Endothelial cell of umbilical vein (primary cell): ENCODE measurements around the gene HYAL2. TPM values are rescaled to one million over a fixed set of nuclear protein-coding genes. Genes with fewer than 3 reads are reported as not detected.
A peak's percentile ranks its signal among the peaks of the same experiment; 100 is the strongest.

ENCODE experiments used
- BruUV-seq: library from RNA; stranded (reverse); fragments of 400-500 nt; replicated peaks from 2 replicates; lab custom pipeline; 2021; lab: Mats Ljungman, UMichigan
- CTCF ChIA-PET: fragments of 300-600, 350-600 bp; sonication (Branson Sonifier 250); formaldehyde crosslinking; loops from one replicate; lab custom pipeline; 2021; ENCODE audit warnings: antibody characterized with exemption, inconsistent platforms; lab: Charles Lee
- POLR2A ChIA-PET: fragments of 300-600, 350-600 bp; sonication (Branson Sonifier 250); formaldehyde crosslinking; loops from one replicate; lab custom pipeline; 2021; ENCODE audit warnings: antibody characterized with exemption, inconsistent platforms; lab: Charles Lee
- DNase-seq: peaks from one replicate; pipeline ENCODE4 v3.0.0-alpha.2; 2011; ENCODE audit warnings: low read depth, low spot score
- FAIRE-seq: peaks from 2 replicates; lab custom pipeline; 2011; peaks lifted over from hg19 to GRCh38; lab: Jason Lieb, UNC
- H2AFZ ChIP-seq: 2 replicates; pipeline ENCODE4 v1.6.0; 2012; ENCODE audit warnings: low read depth, low read length, control low read depth, inconsistent platforms
- H3K27ac ChIP-seq: 2 replicates; pipeline ENCODE4 v1.5.1; 2011; ENCODE audit warnings: low read depth, mild to moderate bottlenecking, control low read depth, low read length, moderate library complexity; ENCODE audit not compliant: insufficient read depth
- H3K27me3 ChIP-seq, 2 experiments: 2 replicates each; pipeline versions ENCODE4 v1.6.0 to v1.6.1; 2011; ENCODE audit warnings: low read length in 2 of 2, mixed read lengths in 1 of 2; ENCODE audit not compliant: control insufficient read depth in 2 of 2, insufficient read depth in 2 of 2
- H3K36me3 ChIP-seq, 2 experiments: 2 replicates in 1 of 2; 3 replicates in 1 of 2; pipeline ENCODE4 v1.5.1; 2011; ENCODE audit warnings: low read length in 2 of 2, mild to moderate bottlenecking in 1 of 2, moderate library complexity in 1 of 2; ENCODE audit not compliant: control insufficient read depth in 2 of 2, insufficient read depth in 2 of 2; ENCODE audit errors: extremely low read depth in 1 of 2
- H3K4me1 ChIP-seq: 3 replicates; pipeline ENCODE4 v1.5.1; 2011; ENCODE audit warnings: mild to moderate bottlenecking, low read length; ENCODE audit not compliant: control insufficient read depth, insufficient read depth; ENCODE audit errors: extremely low read depth
- H3K4me2 ChIP-seq: 2 replicates; pipeline ENCODE4 v1.6.1; 2011; ENCODE audit warnings: low read length, control low read depth, mixed read lengths; ENCODE audit not compliant: insufficient read depth
- H3K4me3 ChIP-seq, 3 experiments: fragments of 200-600 bp in 1 of 3; sonication (generic), shearing (Covaris generic) in 1 of 3; replicated peaks in 1 of 3; 2 replicates each; pipeline ENCODE4 v1.5.1; 2011 to 2016; ENCODE audit warnings: control low read depth in 3 of 3, low read length in 3 of 3, mild to moderate bottlenecking in 2 of 3, inconsistent platforms in 1 of 3, low read depth in 1 of 3, moderate library complexity in 1 of 3; ENCODE audit not compliant: insufficient read depth in 1 of 3
- H3K79me2 ChIP-seq: 2 replicates; pipeline ENCODE4 v1.6.0; 2012; ENCODE audit warnings: low read length, inconsistent platforms; ENCODE audit not compliant: control insufficient read depth, insufficient read depth
- H3K9ac ChIP-seq: replicated peaks from 2 replicates; pipeline ENCODE3; 2011; ENCODE audit warnings: low read length, control low read depth; ENCODE audit not compliant: insufficient read depth; ENCODE audit errors: extremely low read depth
- H3K9me1 ChIP-seq: replicated peaks from 3 replicates; pipeline ENCODE4 v1.6.0; 2011; ENCODE audit warnings: mild to moderate bottlenecking, low read length; ENCODE audit not compliant: control insufficient read depth, insufficient read depth; ENCODE audit errors: extremely low read depth
- H3K9me3 ChIP-seq: replicated peaks from 2 replicates; pipeline ENCODE4 v1.5.1; 2012; ENCODE audit warnings: low read length, inconsistent platforms; ENCODE audit not compliant: control insufficient read depth, insufficient read depth
- H4K20me1 ChIP-seq: replicated peaks from 2 replicates; pipeline ENCODE3; 2011; ENCODE audit warnings: mild to moderate bottlenecking, low read length; ENCODE audit not compliant: control insufficient read depth, insufficient read depth; ENCODE audit errors: extremely low read depth
- CTCF ChIP-seq, 2 donors: IDR thresholded peaks; 1 replicate in 1 of 2; 2 replicates in 1 of 2; pipeline ENCODE4 v1.5.1; 2011; ENCODE audit warnings: low read length in 2 of 2, mild to moderate bottlenecking in 2 of 2, moderate library complexity in 2 of 2, control low read depth in 1 of 2, inconsistent platforms in 1 of 2, low read depth in 1 of 2; ENCODE audit not compliant: insufficient read depth in 1 of 2; ENCODE audit errors: extremely low read depth in 1 of 2
- EZH2 ChIP-seq: IDR thresholded peaks from 2 replicates; pipeline ENCODE4 v1.6.1; 2012; ENCODE audit warnings: borderline replicate concordance, low read depth, mild to moderate bottlenecking, moderate library complexity, low read length, inconsistent platforms; ENCODE audit not compliant: severe bottlenecking
- POLR2AphosphoS5 ChIP-seq: IDR thresholded peaks from 2 replicates; pipeline ENCODE4 v1.6.1; 2012; ENCODE audit warnings: low read depth, mild to moderate bottlenecking, control low read depth, low read length, moderate library complexity; ENCODE audit not compliant: insufficient read depth
- dilution Hi-C: fragments of 300-500 bp; cut with MboI; formaldehyde crosslinking; loops from one replicate; pipeline ENCODE4 v1.15.0; 2019; ENCODE audit warnings: low sequenced_read_pairs; ENCODE audit not compliant: extremely low pct_ligation_motif_present
- intact Hi-C: fragments of 100-400 bp; cut with micrococcal nuclease; formaldehyde crosslinking; loops from one replicate; pipeline ENCODE4 v1.10.0; 2022
- polyA plus RNA-seq, 4 experiments: library from polyadenylated mRNA; depleted of rRNA in 3 of 4; stranded (reverse) in 3 of 4; unstranded in 1 of 4; fragments of >200 nt; gene quantifications; 2 replicates each; pipeline versions ENCODE4 v1.2.1 to v1.2.3, GENCODE V29; 2011 to 2012; ENCODE audit warnings: missing spikeins in 1 of 4
- total RNA-seq: library from RNA; stranded (reverse); gene quantifications from 2 replicates; pipeline ENCODE4 v1.2.3, GENCODE V29; 2021

HYAL2 gene
- total and polyA plus RNA-seq, 2 donors (not counting 3 experiments of a cell fraction or from before 2014, with no cell fraction given), result 266 to 970 TPM

DNA sequence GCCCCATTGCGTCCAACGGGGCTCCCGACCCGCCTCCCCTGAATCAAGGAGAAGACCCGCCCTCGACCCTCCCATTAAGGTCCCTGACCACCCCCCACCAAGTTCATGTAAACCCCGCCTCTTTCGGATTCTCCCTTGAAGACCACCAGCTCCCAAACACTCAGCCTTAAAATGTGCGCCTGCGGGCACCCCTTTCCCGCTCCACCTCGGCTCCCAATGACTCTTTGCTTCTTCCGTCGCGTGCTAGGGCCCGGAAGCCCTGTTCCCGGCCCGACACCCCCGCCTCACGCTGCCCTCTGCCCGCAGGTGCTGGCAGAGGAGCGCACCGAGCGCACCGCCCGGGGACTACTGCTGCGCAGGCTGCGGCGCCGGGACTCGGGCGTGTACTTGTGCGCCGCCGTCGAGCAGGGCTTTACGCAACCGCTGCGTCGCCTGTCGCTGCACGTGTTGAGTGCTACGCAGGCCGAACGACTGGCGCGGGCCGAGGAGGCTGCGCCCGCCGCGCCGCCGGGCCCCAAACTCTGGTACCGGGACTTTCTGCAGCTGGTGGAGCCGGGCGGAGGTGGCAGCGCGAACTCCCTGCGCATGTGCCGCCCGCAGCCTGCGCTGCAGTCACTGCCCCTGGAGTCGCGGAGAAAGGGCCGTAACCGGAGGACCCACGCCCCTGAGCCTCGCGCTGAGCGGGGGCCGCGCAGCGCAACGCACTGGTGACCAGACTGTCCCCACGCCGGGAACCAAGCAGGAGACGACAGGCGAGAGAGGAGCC, 46.4 kb downstream of the HYAL2 start:
- H3K36me3 ChIP-seq, result no peaks in the 10 kb centered on the region
- H3K4me1 ChIP-seq, result peaks cover 2% of the 10 kb centered on the region
- H3K27me3 ChIP-seq, result peaks cover 18 to 24% of the 10 kb centered on the region in 2 experiments
- no peaks in the 10 kb centered on the region for H3K79me2 ChIP-seq
- no peak overlapping the region for H3K27ac ChIP-seq
- POLR2A ChIA-PET, result no interaction called here
- BruUV-seq, result no TSS peak
- peak; percentile 39 for TF ChIP-seq EZH2
- TF ChIP-seq CTCF (IDR thresholded peaks at IDR 0.05; ENCODE audit: extremely low read depth in 1 of 2, insufficient read depth in 1 of 2, low read depth in 1 of 2, low read length in 2 of 2), result no peak
- no peak for TF ChIP-seq POLR2AphosphoS5
- no peak overlapping the region for H3K9ac ChIP-seq
- H3K4me3 ChIP-seq, result no peak overlapping the region
- no peak for DNase-seq
- H3K9me1 ChIP-seq, result no peaks in the 10 kb centered on the region
- H4K20me1 ChIP-seq, result no peaks in the 10 kb centered on the region
- dilution Hi-C loops, result no loop called here
- CTCF ChIA-PET, result interaction anchor here (1.0 to 4.9 kb wide), 2 partner anchors 48 to 82 kb away, joined by 4 to 47 read pairs; partner anchors contain the start of gene HYAL2
- FAIRE-seq, result no peak
- no peak overlapping the region for H3K4me2 ChIP-seq
- no peaks in the 10 kb centered on the region for H3K9me3 ChIP-seq
- no peak overlapping the region for H2AFZ ChIP-seq
- intact Hi-C loops, result no loop called here
